ENCODE results near the gene S100PBP.

DNA sequence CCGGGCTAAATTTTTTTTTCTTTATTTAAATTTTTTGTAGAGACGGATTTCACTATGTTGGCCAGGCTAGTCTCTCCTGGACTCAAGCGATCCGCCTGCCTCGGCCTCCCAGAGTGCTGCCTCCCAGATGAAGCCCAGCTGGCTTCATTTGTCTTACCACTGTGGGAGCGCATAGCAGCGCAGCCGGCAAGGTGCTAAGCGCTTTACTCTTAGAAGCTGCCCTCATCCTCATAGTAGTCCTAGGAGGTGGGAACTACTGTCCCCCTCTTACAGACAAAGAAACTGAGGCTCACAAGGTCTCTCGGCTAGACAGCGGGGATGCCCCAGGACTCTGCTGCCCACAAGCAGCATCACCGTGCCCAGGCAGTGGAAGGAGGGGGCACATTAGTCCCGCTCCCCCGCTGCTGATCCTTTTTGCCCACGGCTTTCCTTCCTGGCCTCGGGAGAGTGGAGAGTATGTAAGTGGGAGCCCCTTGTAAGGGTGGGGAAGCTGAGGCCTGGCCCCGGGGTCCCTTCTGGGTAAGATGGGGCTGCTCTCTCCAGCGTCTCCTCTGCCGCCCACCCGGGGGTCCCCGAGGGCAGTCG is 83.0 kb downstream of the S100PBP start:
- TF ChIP-seq CTCF (IDR thresholded peaks at IDR 0.05): no peak
- no peak for TF ChIP-seq POLR2A (IDR thresholded peaks at IDR 0.05)
